HepG2 (cell line): ENCODE data around the gene DPH7. TPM values are rescaled to one million over a fixed set of nuclear protein-coding genes. Genes with fewer than 3 reads are reported as not detected.
A peak's percentile ranks its signal among the peaks of the same experiment; 100 is the strongest.

Experiments used
- ATAC-seq: fragments of 200-7000 bp; cut with Tn5 transposase; 3 replicates; pipeline ENCODE4 v1.9.1; 2020; ENCODE audit warnings: mild to moderate bottlenecking, moderate library complexity
- BruUV-seq: library from RNA; stranded (reverse); fragments of 400-500 nt; replicated peaks from 2 replicates; lab custom pipeline; 2021; lab: Mats Ljungman, UMichigan
- CTCF ChIA-PET: fragments of 300-600 bp; formaldehyde crosslinking; extraction: SDS; loops from one replicate; lab custom pipeline; 2021; ENCODE audit warnings: low total read pairs, inconsistent platforms, low intra/inter-chr PET ratio; lab: Yijun Ruan, JAX
- POLR2A ChIA-PET: fragments of 350-600 bp; sonication (Branson Sonifier 250); formaldehyde crosslinking; loops from one replicate; lab custom pipeline; 2020; ENCODE audit warnings: antibody characterized with exemption, inconsistent platforms; lab: Yijun Ruan, JAX
- DNase-seq: peaks from one replicate; pipeline ENCODE4 v3.0.0-alpha.2; 2015; ENCODE audit warnings: low spot score
- FAIRE-seq: peaks from 3 replicates; lab custom pipeline; 2011; peaks lifted over from hg19 to GRCh38; lab: Jason Lieb, UNC
- H2AFZ ChIP-seq: one replicate; pipeline ENCODE4 v1.6.1; 2011; ENCODE audit warnings: low read length, inconsistent platforms
- H3K27ac ChIP-seq: fragments of 300-600 bp; 3 replicates; pipeline ENCODE4 v1.8.0; 2011; ENCODE audit warnings: mixed run types, mild to moderate bottlenecking, mixed read lengths, low read length, inconsistent platforms; ENCODE audit not compliant: insufficient read depth; ENCODE audit errors: extremely low read length
- H3K27me3 ChIP-seq, 2 experiments: fragments of 200-600 bp in 1 of 2; 2 replicates in 1 of 2; 3 replicates in 1 of 2; pipeline versions ENCODE4 v1.6.0 to v1.8.0; 2011; ENCODE audit warnings: low read length in 2 of 2, mild to moderate bottlenecking in 2 of 2, moderate library complexity in 2 of 2, inconsistent platforms in 1 of 2; ENCODE audit not compliant: insufficient read depth in 2 of 2, control insufficient read depth in 1 of 2
- H3K36me3 ChIP-seq, 2 experiments: fragments of 200-600 bp in 1 of 2; replicated peaks in 1 of 2; 2 replicates in 1 of 2; 3 replicates in 1 of 2; pipeline versions ENCODE4 v1.5.1 to v1.8.0; 2011; ENCODE audit warnings: low read length in 2 of 2, inconsistent platforms in 1 of 2; ENCODE audit not compliant: insufficient read depth in 2 of 2, control insufficient read depth in 1 of 2
- H3K4me1 ChIP-seq: 2 replicates; pipeline ENCODE4 v1.5.1; 2012; ENCODE audit warnings: low read length, inconsistent platforms; ENCODE audit not compliant: insufficient read depth
- H3K4me2 ChIP-seq: 2 replicates; pipeline ENCODE4 v1.6.0; 2011; ENCODE audit warnings: low read depth, low read length, inconsistent platforms
- H3K4me3 ChIP-seq, 3 experiments: fragments of 200-600 bp in 1 of 3; sonication (generic), shearing (Covaris generic) in 1 of 3; replicated peaks in 1 of 3; 2 replicates each; pipeline ENCODE4 v1.5.1; 2011 to 2016; ENCODE audit warnings: low read length in 3 of 3, inconsistent platforms in 2 of 3, low read depth in 2 of 3, mild to moderate bottlenecking in 2 of 3, control low read depth in 1 of 3, mixed read lengths in 1 of 3; ENCODE audit not compliant: insufficient read depth in 1 of 3
- H3K79me2 ChIP-seq: one replicate; pipeline ENCODE4 v1.6.1; 2011; ENCODE audit warnings: low read length, inconsistent platforms; ENCODE audit not compliant: insufficient read depth
- H3K9ac ChIP-seq: 2 replicates; pipeline ENCODE4 v1.6.0; 2011; ENCODE audit warnings: mild to moderate bottlenecking, low read depth, low read length, inconsistent platforms; ENCODE audit not compliant: insufficient read depth
- H3K9me3 ChIP-seq: 2 replicates; pipeline ENCODE4 v1.5.1; 2012; ENCODE audit warnings: mild to moderate bottlenecking, low read length
- H4K20me1 ChIP-seq: 2 replicates; pipeline ENCODE4 v1.6.0; 2011; ENCODE audit warnings: inconsistent platforms, mild to moderate bottlenecking, low read length, moderate library complexity; ENCODE audit not compliant: insufficient read depth
- AFF4 ChIP-seq: sonication (generic); formaldehyde crosslinking; IDR thresholded peaks from 2 replicates; pipeline ENCODE4 v1.4.0; 2020; ENCODE audit warnings: missing genetic modification reagents
- ATF4 ChIP-seq, 2 experiments: fragments of 450-650 bp in 1 of 2; sonication (generic) in 1 of 2; formaldehyde crosslinking; IDR thresholded peaks; 2 replicates each; pipeline versions ENCODE4 v1.5.0 to v1.8.0; 2020 to 2022; ENCODE audit warnings: mild to moderate bottlenecking in 1 of 2, missing genetic modification reagents in 1 of 2
- BCL6 ChIP-seq: IDR thresholded peaks from 2 replicates; pipeline ENCODE4 v1.6.1; 2016; ENCODE audit warnings: missing genetic modification reagents, missing compliant biosample characterization
- NFKBIZ ChIP-seq: IDR thresholded peaks from 2 replicates; pipeline ENCODE4 v1.6.1; 2018; ENCODE audit warnings: missing genetic modification reagents, missing compliant biosample characterization
- SNRNP70 ChIP-seq: fragments of 200-400 bp; formaldehyde crosslinking; IDR thresholded peaks from 2 replicates; pipeline ENCODE4 v1.6.1; 2017; ENCODE audit warnings: mild to moderate bottlenecking, low read depth, low read length, moderate library complexity
- ZSCAN21 ChIP-seq: sonication (generic); formaldehyde crosslinking; IDR thresholded peaks from 2 replicates; pipeline ENCODE4 v1.8.0; 2022; ENCODE audit warnings: mild to moderate bottlenecking, missing genetic modification reagents, moderate library complexity, borderline replicate concordance
- WGBS: methylation state at CpG from one replicate; pipeline ENCODE4 v1.1.6; 2017; ENCODE audit warnings: low lambda C conversion rate; 5-methylcytosine and 5-hydroxymethylcytosine counted together
- in situ Hi-C: cut with HindIII; loops from 2 replicates; pipeline ENCODE4 v1.10.0; 2017; ENCODE audit warnings: low pct_unique_long_range_greater_than_20kb; ENCODE audit not compliant: extremely low pct_ligation_motif_present
- intact Hi-C: fragments of 100-400 bp; cut with micrococcal nuclease; formaldehyde crosslinking; loops from one replicate; pipeline ENCODE4 v1.10.0; 2022; ENCODE audit not compliant: unreplicated experiment
- polyA plus RNA-seq, 8 experiments: library from polyadenylated mRNA; depleted of rRNA in 3 of 8; stranded (reverse) in 7 of 8; unstranded in 1 of 8; fragments of >200 nt; fragmentation: Illumina TruSeq in 4 of 8; extraction: Trizol in 4 of 8; gene quantifications; 2 replicates each; pipeline versions ENCODE4 v1.2.1 to v1.2.3, GENCODE V29; 2011 to 2016; ENCODE audit warnings: low read depth in 4 of 8, missing spikeins in 1 of 8, mixed read lengths in 1 of 8; ENCODE audit not compliant: insufficient read depth in 1 of 8
- total RNA-seq, 5 experiments: library from RNA; depleted of rRNA; stranded (reverse); fragments of >200 nt; fragmentation: Illumina TruSeq; extraction: Trizol; gene quantifications; 2 replicates each; pipeline ENCODE4 v1.2.3, GENCODE V29; 2016; ENCODE audit warnings: low read depth in 1 of 5
- TF ChIP-seq, protein P1 (sequence below): sonication (generic); formaldehyde crosslinking; IDR thresholded peaks from 2 replicates; pipeline ENCODE4 v1.5.0; 2020; ENCODE audit warnings: missing genetic modification reagents
- TF ChIP-seq, protein P2 (sequence below): sonication (generic); formaldehyde crosslinking; IDR thresholded peaks from 2 replicates; pipeline ENCODE4 v1.5.0; 2020; ENCODE audit warnings: missing genetic modification reagents, mild to moderate bottlenecking, borderline replicate concordance
- TF ChIP-seq, protein P3 (sequence below): sonication (generic); formaldehyde crosslinking; IDR thresholded peaks from 2 replicates; pipeline ENCODE4 v1.4.0; 2020; ENCODE audit warnings: mild to moderate bottlenecking, missing genetic modification reagents

DPH7 gene
- total and polyA plus RNA-seq, 2 of the 13 experiments (the other 11 are each of a cell fraction or from before 2014, with no cell fraction given), result 27.6 to 31.6 TPM

DNA sequence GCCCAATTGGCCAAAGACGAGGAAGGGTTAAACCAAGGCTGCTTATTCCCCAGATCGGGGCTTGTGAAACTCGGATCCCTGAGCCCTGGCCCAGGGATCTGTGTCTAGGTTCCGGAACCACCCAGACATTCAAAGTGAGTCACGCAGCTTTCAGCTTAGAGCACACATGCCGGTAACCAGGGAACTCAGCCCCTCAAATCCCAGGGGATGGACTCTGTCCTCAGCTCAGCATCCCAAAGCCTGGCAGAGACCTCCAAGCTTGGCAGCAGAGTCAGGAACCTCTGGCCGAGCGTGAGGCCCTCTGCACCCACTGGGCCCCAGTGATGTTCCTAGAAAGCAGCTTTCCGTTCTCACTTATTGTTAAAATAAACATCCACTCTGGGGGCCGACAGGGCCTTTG, 33.6 kb downstream of the DPH7 start:
- POLR2A ChIA-PET, result no interaction called here
- no peak for FAIRE-seq
- CTCF ChIA-PET, result no interaction called here
- H4K20me1 ChIP-seq, result no peaks in the 10 kb centered on the region
- peaks cover 8% of the 10 kb centered on the region for H3K4me1 ChIP-seq
- no TSS peak for BruUV-seq
- H3K36me3 ChIP-seq, result no peaks in the 10 kb centered on the region
- H2AFZ ChIP-seq, result no peak overlapping the region
- H3K27ac ChIP-seq, result no peak overlapping the region
- intact Hi-C loops (no loop called here), in situ Hi-C loops (no loop called here)
- no peak for DNase-seq
- H3K4me3 ChIP-seq, result no peak overlapping the region
- H3K9ac ChIP-seq, result no peak overlapping the region
- H3K27me3 ChIP-seq, result peaks cover 0 to 2% of the 10 kb centered on the region in 2 experiments; a peak in 2 of 5 replicates
- no peak for ATAC-seq
- peaks cover 10% of the 10 kb centered on the region; the same call in 1 of the 2 replicates for H3K9me3 ChIP-seq
- TF ChIP-seq BCL6 (CRISPR knock-in tag) (peak; percentile 59; the same call in 1 of the 2 replicates), AFF4 (CRISPR knock-in tag) (no peak), ZSCAN21 (no peak), NFKBIZ (no peak), SNRNP70 (no peak), ATF4 (CRISPR knock-in tag; IDR thresholded peaks at IDR 0.05) (no peak)
- TF ChIP-seq, protein P1, sequence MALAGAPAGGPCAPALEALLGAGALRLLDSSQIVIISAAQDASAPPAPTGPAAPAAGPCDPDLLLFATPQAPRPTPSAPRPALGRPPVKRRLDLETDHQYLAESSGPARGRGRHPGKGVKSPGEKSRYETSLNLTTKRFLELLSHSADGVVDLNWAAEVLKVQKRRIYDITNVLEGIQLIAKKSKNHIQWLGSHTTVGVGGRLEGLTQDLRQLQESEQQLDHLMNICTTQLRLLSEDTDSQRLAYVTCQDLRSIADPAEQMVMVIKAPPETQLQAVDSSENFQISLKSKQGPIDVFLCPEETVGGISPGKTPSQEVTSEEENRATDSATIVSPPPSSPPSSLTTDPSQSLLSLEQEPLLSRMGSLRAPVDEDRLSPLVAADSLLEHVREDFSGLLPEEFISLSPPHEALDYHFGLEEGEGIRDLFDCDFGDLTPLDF (CRISPR knock-in tag), result no peak
- TF ChIP-seq, protein P2, sequence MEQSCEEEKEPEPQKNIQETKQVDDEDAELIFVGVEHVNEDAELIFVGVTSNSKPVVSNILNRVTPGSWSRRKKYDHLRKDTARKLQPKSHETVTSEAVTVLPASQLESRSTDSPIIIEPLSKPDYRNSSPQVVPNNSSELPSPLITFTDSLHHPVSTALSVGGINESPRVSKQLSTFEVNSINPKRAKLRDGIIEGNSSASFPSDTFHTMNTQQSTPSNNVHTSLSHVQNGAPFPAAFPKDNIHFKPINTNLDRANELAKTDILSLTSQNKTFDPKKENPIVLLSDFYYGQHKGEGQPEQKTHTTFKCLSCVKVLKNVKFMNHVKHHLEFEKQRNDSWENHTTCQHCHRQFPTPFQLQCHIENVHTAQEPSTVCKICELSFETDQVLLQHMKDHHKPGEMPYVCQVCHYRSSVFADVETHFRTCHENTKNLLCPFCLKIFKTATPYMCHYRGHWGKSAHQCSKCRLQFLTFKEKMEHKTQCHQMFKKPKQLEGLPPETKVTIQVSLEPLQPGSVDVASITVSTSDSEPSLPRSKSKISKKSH (CRISPR knock-in tag), result peak; percentile 10; the same call in 1 of the 2 replicates
- TF ChIP-seq, protein P3, sequence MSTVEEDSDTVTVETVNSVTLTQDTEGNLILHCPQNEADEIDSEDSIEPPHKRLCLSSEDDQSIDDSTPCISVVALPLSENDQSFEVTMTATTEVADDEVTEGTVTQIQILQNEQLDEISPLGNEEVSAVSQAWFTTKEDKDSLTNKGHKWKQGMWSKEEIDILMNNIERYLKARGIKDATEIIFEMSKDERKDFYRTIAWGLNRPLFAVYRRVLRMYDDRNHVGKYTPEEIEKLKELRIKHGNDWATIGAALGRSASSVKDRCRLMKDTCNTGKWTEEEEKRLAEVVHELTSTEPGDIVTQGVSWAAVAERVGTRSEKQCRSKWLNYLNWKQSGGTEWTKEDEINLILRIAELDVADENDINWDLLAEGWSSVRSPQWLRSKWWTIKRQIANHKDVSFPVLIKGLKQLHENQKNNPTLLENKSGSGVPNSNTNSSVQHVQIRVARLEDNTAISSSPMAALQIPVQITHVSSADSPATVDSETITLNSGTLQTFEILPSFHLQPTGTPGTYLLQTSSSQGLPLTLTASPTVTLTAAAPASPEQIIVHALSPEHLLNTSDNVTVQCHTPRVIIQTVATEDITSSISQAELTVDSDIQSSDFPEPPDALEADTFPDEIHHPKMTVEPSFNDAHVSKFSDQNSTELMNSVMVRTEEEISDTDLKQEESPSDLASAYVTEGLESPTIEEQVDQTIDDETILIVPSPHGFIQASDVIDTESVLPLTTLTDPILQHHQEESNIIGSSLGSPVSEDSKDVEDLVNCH (CRISPR knock-in tag), result no peak
- no peaks in the 10 kb centered on the region for H3K79me2 ChIP-seq
- WGBS, result 55% methylated on average over 4 of the region's 10 CpGs
- no peak overlapping the region for H3K4me2 ChIP-seq
